Left ventricle myocardium inferior (tissue), 1 donor: Measurements from ENCODE around the gene B3GAT1. TPM values are rescaled to one million over a fixed set of nuclear protein-coding genes. Genes with fewer than 3 reads are reported as not detected.

Experiments
- DNase-seq: peaks from one replicate; pipeline ENCODE4 v3.0.0-alpha.2; 2020
- H3K27ac ChIP-seq: fragments of 200-600 bp; replicated peaks from 2 replicates; pipeline ENCODE4 v1.8.0; 2021
- H3K27me3 ChIP-seq: fragments of 200-600 bp; 2 replicates; pipeline ENCODE4 v1.8.0; 2021; ENCODE audit warnings: low read depth
- H3K36me3 ChIP-seq: fragments of 200-600 bp; 2 replicates; pipeline ENCODE4 v1.8.0; 2021
- H3K4me1 ChIP-seq: fragments of 200-600 bp; 2 replicates; pipeline ENCODE4 v1.8.0; 2021
- H3K4me3 ChIP-seq: fragments of 200-600 bp; 2 replicates; pipeline ENCODE4 v1.8.0; 2021; ENCODE audit warnings: mild to moderate bottlenecking, moderate library complexity
- H3K9me3 ChIP-seq: fragments of 200-600 bp; replicated peaks from 2 replicates; pipeline ENCODE4 v1.8.0; 2021
- intact Hi-C: fragments of 100-400 bp; cut with micrococcal nuclease; formaldehyde crosslinking; loops from one replicate; pipeline ENCODE4 v1.11.0; 2022
- total RNA-seq: library from RNA; stranded (reverse); fragmentation: NEBNext Ultra II Directional; extraction: Animal tissue kit (Norgen Biotek cat#: 25700); gene quantifications from one replicate; pipeline ENCODE4 v1.2.1, GENCODE V29; 2021
- TF ChIP-seq, protein P1 (sequence below): fragments of 200-600 bp; IDR thresholded peaks from 2 replicates; pipeline ENCODE4 v1.8.0; 2021; ENCODE audit warnings: antibody characterized with exemption, mild to moderate bottlenecking, borderline replicate concordance
- donor health status: DM: no; HTN: yes; CAD: no; lungs with severe emphysema.

B3GAT1 gene
- total RNA-seq, 1 donor from 2014 or later, result 0.08 TPM

DNA sequence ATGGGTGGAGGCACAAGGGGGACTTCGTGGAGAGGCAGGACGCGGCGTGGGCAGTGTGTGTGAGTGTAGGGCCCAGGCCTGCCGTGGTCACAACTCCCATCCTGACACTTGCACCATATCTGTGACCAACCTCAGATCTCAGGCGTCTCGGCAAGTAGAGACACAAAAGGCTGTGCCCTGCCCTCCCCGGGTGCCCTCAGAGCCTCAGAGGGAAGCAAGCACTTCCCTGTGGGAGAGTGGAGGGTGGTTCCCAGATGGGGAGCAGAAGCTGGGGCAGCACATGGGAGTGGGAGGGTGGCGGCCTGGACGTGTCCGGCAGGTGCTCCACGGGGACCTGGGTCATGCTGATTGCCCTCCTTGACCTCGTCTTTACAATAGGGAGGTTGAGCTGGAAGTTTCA lies 20.4 kb downstream of the B3GAT1 start:
- intact Hi-C loops, result no loop called here

GRCh38 chr11:134390706-134391569 lies 21.1 kb downstream of the B3GAT1 start:
- H3K9me3 ChIP-seq, result no peaks in the 10 kb centered on the region
- no peaks in the 10 kb centered on the region for H3K36me3 ChIP-seq
- H3K27me3 ChIP-seq, result peaks cover 96% of the 10 kb centered on the region
- no peaks in the 10 kb centered on the region for H3K4me1 ChIP-seq
- DNase-seq, result no peak
- intact Hi-C loops, result no loop called here
- TF ChIP-seq, protein P1, sequence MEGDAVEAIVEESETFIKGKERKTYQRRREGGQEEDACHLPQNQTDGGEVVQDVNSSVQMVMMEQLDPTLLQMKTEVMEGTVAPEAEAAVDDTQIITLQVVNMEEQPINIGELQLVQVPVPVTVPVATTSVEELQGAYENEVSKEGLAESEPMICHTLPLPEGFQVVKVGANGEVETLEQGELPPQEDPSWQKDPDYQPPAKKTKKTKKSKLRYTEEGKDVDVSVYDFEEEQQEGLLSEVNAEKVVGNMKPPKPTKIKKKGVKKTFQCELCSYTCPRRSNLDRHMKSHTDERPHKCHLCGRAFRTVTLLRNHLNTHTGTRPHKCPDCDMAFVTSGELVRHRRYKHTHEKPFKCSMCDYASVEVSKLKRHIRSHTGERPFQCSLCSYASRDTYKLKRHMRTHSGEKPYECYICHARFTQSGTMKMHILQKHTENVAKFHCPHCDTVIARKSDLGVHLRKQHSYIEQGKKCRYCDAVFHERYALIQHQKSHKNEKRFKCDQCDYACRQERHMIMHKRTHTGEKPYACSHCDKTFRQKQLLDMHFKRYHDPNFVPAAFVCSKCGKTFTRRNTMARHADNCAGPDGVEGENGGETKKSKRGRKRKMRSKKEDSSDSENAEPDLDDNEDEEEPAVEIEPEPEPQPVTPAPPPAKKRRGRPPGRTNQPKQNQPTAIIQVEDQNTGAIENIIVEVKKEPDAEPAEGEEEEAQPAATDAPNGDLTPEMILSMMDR, result no peak
- H3K27ac ChIP-seq, result no peak overlapping the region
- no peak overlapping the region for H3K4me3 ChIP-seq

More for the DNA sequence above, 20.4 kb downstream of the B3GAT1 start:
- TF ChIP-seq, protein P1, result no peak
- H3K27ac ChIP-seq, result no peak overlapping the region
- no peak for DNase-seq
- H3K4me1 ChIP-seq, result no peaks in the 10 kb centered on the region
- peaks cover 95% of the 10 kb centered on the region for H3K27me3 ChIP-seq
- H3K9me3 ChIP-seq, result no peaks in the 10 kb centered on the region
- H3K4me3 ChIP-seq, result no peak overlapping the region
- H3K36me3 ChIP-seq, result no peaks in the 10 kb centered on the region

DNA sequence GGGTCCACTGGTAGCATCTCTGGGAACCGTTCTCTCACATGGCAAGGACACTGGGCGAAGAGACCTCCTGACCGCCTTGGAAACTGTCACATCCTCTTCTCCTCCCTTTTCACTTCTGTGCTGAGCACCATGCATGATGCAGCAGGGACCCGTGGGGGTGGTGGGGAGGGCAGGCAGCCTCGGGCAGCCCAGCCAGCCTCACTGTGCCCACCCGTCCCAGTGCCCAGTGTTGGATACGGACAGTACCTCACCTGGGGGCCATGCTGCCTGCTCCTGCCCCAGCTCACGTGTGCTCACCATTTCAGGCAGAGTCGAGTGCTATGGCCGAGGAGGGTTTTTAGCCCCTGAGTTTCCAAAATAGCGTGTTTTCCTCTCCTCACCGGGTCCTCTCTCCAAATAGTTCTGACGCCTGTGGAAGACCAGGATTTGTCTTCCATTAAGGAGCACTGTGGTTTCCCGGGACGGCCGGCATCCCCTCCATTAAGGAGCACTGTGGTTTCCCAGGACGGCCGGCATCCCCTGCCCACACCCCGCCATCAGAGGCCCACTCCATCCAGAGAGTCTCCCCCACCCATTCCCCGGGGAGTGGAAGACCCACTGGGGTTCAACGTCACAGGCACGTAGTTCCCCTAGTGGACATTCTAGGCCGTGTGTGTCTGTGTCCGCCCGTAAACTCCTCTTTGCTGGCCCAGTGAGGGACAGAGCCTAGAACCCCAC lies 22.4 kb downstream of the B3GAT1 start:
- TF ChIP-seq, protein P1, result no peak
- H3K36me3 ChIP-seq, result no peaks in the 10 kb centered on the region
- H3K4me1 ChIP-seq, result no peaks in the 10 kb centered on the region
- no peaks in the 10 kb centered on the region for H3K9me3 ChIP-seq
- peaks cover 95% of the 10 kb centered on the region for H3K27me3 ChIP-seq
- DNase-seq, result no peak
- no peak overlapping the region for H3K27ac ChIP-seq
- H3K4me3 ChIP-seq, result no peak overlapping the region
- intact Hi-C loops, result no loop called here

- Histone ChIP-seq H3K27ac (no peak overlapping the region), H3K27me3 (peaks cover 95% of the 10 kb centered on the region), H3K36me3 (no peaks in the 10 kb centered on the region), H3K9me3 (no peaks in the 10 kb centered on the region), H3K4me1 (no peaks in the 10 kb centered on the region), H3K4me3 (no peak overlapping the region)
- TF ChIP-seq, protein P1, result no peak
- DNase-seq, result no peak
- intact Hi-C loops, result no loop called here
Observed at GRCh38 chr11:134388590-134388989, 23.5 kb downstream of the B3GAT1 start.

DNA sequence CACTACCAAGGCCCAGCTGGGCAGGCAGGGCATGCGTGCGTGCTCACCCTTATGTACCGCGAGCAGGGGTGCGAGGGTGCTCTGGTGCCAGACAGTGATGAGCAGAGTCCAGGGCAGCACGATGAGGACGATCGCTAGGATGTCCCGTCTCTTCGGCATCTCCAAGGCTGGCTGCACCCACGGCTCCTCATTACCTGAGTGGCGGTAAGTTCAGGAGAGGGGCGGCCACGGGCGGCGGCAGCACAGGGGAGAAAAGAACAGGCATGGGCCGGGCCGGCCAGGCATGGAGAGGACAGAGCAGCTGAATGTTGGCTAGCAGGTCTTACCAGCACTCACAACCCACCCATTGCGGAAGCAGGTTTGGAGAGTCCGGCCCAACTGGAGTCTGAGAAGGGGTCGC lies 24.5 kb downstream of the B3GAT1 start:
- Histone ChIP-seq H3K4me3 (no peak overlapping the region), H3K4me1 (no peaks in the 10 kb centered on the region), H3K36me3 (no peaks in the 10 kb centered on the region), H3K27me3 (peaks cover 94% of the 10 kb centered on the region), H3K27ac (no peak overlapping the region), H3K9me3 (no peaks in the 10 kb centered on the region)
- TF ChIP-seq, protein P1, result no peak
- intact Hi-C loops, result no loop called here
- no peak for DNase-seq
